Activated B cell treated with CpG ODN at 0.5 μM for 24 hours (primary cell): ENCODE data around the gene RFLNA. TPM values are rescaled to one million over a fixed set of nuclear protein-coding genes. Genes with fewer than 3 reads are reported as not detected.

Experiments used
- ATAC-seq: fragments of 200-7000 bp; cut with Tn5 transposase; one replicate; pipeline ENCODE4 v1.10.0; 2021; ENCODE audit warnings: low read depth, mild to moderate bottlenecking, moderate library complexity
- CTCF ChIA-PET: fragments of 350-600 bp; sonication (Branson Sonifier 250); formaldehyde crosslinking; loops from one replicate; lab custom pipeline; 2021; ENCODE audit warnings: antibody characterized with exemption; lab: Charles Lee
- POLR2A ChIA-PET: fragments of 350-600 bp; sonication (Branson Sonifier 250); formaldehyde crosslinking; loops from one replicate; lab custom pipeline; 2021; ENCODE audit warnings: antibody characterized with exemption; lab: Charles Lee
- DNase-seq: peaks from one replicate; pipeline ENCODE4 v3.0.0; 2022
- H3K27ac Mint-ChIP-seq: one replicate; pipeline ENCODE4 v1.8.0; 2020; ENCODE audit warnings: mixed read lengths
- H3K27me3 Mint-ChIP-seq: one replicate; pipeline ENCODE4 v1.8.0; 2021; ENCODE audit warnings: mixed read lengths
- H3K36me3 Mint-ChIP-seq: one replicate; pipeline ENCODE4 v1.8.0; 2021; ENCODE audit warnings: low read depth, mixed read lengths
- H3K4me1 Mint-ChIP-seq: one replicate; pipeline ENCODE4 v1.8.0; 2021; ENCODE audit warnings: mixed read lengths
- H3K4me3 Mint-ChIP-seq: one replicate; pipeline ENCODE4 v1.8.0; 2020; ENCODE audit warnings: mild to moderate bottlenecking, mixed read lengths
- H3K9me3 Mint-ChIP-seq: one replicate; pipeline ENCODE4 v1.8.0; 2020; ENCODE audit warnings: mixed read lengths
- intact Hi-C: fragments of 100-400 bp; cut with micrococcal nuclease; formaldehyde crosslinking; loops from one replicate; pipeline ENCODE4 v1.15.1; 2024
- total RNA-seq: library from RNA; stranded (reverse); gene quantifications from 2 replicates; pipeline ENCODE4 v1.2.3, GENCODE V29; 2022
- TF ChIP-seq, protein P1 (sequence below): fragments of 200-600 bp; IDR thresholded peaks from one replicate; pipeline ENCODE4 v1.8.0; 2022; ENCODE audit warnings: antibody characterized with exemption, mild to moderate bottlenecking

The RFLNA gene
- total RNA-seq, 1 donor from 2014 or later = not detected

DNA sequence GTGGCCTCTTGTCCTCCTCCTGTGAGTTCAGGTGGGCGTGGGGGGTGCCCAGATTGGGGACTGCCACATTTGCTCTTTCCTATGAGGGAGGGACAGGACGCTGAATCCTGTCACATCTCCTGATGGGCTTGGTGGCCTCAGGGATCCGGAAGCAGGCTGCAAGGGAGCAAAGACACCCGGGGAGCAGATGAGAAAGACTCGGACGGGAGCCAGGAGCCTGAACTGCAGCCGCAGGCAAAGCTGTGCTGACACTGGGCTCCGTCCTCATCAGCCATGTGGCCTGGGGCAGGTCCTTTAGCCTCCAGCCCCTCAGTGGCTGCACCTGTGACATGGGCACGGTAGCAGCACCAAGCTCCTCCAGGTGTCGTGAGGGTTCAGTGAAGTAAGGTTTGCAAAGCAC lies 40.8 kb upstream of the RFLNA start:
- Mint-ChIP-seq H3K9me3 (no peaks in the 10 kb centered on the region), H3K4me1 (no peaks in the 10 kb centered on the region), H3K36me3 (no peaks in the 10 kb centered on the region), H3K4me3 (no peak overlapping the region), H3K27me3 (peaks cover 18% of the 10 kb centered on the region), H3K27ac (no peak overlapping the region)
- ChIA-PET CTCF (no interaction called here), POLR2A (no interaction called here)
- no peak for DNase-seq
- intact Hi-C loops = loop anchor here (1.0 kb wide), 1 partner anchor 21 kb away; no protein-coding TSS in a partner anchor
- TF ChIP-seq, protein P1, sequence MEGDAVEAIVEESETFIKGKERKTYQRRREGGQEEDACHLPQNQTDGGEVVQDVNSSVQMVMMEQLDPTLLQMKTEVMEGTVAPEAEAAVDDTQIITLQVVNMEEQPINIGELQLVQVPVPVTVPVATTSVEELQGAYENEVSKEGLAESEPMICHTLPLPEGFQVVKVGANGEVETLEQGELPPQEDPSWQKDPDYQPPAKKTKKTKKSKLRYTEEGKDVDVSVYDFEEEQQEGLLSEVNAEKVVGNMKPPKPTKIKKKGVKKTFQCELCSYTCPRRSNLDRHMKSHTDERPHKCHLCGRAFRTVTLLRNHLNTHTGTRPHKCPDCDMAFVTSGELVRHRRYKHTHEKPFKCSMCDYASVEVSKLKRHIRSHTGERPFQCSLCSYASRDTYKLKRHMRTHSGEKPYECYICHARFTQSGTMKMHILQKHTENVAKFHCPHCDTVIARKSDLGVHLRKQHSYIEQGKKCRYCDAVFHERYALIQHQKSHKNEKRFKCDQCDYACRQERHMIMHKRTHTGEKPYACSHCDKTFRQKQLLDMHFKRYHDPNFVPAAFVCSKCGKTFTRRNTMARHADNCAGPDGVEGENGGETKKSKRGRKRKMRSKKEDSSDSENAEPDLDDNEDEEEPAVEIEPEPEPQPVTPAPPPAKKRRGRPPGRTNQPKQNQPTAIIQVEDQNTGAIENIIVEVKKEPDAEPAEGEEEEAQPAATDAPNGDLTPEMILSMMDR = no peak
- no peak for ATAC-seq

DNA sequence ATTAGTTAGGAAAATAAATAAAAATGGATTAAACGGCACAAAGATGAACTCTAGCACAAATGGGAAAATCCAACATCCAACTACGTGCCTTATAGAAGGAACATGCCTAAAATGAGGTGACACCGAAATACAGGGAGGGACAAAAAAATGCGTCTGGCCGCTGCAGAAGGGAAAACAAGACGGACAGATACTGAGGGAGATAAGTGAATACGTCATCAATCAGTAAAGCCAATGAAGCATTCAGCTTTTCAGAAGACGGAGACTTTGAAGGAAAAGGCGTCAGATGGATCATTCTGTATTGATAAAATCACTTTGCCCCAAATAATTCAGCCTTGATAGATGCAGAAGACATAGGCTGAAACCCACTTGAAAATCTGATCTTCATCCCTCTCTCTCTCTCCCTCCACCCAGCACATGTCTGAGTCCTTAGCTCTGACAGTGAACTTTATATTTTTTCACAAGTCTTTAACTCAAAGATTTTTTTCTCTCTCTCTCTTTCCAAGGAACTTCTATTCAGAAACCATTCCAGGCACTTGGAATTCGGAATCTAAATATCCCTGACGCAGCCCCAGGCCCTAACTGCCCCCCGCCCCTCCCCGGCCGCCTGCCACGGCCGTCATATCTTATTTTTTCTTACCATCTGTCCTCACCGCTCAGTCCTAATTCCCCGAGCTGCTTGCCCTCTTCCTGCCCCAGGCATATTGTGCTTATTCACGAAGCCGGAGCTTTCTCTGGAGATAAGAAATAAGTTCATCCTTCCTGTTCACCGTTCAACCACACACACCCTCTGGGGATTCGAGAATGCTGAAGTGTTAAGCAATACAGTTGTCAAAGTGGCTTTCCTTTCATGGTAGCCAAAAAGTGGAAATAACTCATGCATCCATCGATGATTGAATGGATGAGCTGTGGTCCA lies 35.5 kb upstream of the RFLNA start:
- Mint-ChIP-seq H3K27me3 (peaks cover 28% of the 10 kb centered on the region), H3K9me3 (no peaks in the 10 kb centered on the region), H3K27ac (no peak overlapping the region), H3K4me1 (peaks cover 2% of the 10 kb centered on the region), H3K4me3 (no peak overlapping the region), H3K36me3 (no peaks in the 10 kb centered on the region)
- ATAC-seq = no peak
- DNase-seq = no peak
- TF ChIP-seq, protein P1 = no peak
- intact Hi-C loops = no loop called here
- ChIA-PET POLR2A (no interaction called here), CTCF (no interaction called here)

DNA sequence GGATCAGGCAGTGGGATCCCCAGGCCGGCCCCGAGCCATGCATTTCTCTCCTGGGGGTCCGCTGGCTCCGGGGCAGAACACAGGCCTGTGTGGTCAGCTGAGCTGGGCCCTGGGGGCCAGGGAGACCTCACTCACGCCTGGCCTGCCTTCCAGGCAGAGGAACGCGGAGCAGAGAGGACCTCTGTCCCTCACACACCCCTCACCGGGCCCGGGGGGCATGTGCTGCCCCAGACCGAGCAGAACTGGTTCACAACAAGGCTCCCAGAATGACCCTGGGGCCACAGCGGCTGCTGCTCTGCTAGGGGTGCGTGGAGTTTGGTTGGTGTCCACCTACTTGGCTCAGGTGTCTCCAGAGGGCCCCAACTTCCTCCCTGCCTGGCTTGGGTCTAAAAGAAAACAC lies 33.0 kb upstream of the RFLNA start:
- H3K4me1 Mint-ChIP-seq = peaks cover 2% of the 10 kb centered on the region
- ATAC-seq = no peak
- H3K36me3 Mint-ChIP-seq = no peaks in the 10 kb centered on the region
- H3K27ac Mint-ChIP-seq = no peak overlapping the region
- no peak overlapping the region for H3K4me3 Mint-ChIP-seq
- H3K27me3 Mint-ChIP-seq = peaks cover 30% of the 10 kb centered on the region
- CTCF ChIA-PET = no interaction called here
- intact Hi-C loops = no loop called here
- no peaks in the 10 kb centered on the region for H3K9me3 Mint-ChIP-seq
- TF ChIP-seq, protein P1 = no peak
- DNase-seq = no peak
- POLR2A ChIA-PET = no interaction called here

DNA sequence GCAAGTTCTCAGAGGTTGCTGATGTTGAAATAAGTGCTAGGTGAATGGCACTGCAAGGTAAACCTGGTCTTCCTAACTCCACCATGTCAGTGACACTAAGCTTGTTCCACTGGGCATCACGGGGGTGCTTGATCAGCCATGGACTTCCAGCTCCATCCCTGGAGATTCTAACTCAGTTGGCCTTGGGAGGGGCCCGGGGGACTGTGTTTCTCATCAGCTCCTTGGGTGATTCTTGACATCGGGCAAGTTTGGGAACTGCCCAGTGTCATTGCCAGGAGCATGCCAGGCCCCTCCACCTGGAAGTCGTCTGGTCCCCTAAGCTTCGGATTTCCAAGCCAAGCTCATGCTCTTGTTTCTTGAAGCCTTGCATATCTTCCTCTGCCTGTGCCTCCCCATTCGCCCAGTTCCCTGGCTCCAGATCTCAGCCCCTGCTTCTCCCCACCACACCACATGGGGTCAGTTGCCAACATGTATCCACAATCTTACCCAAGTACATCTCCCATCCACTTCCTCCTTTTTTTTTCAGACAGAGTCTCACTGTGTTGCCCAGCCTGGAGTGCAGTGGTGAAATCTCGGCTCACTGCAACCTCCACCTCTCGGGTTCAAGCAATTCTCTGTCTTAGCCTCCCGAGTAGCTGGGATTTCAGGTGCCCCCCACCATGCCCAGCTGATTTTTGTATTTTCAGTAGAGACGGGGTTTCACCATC lies 30.7 kb upstream of the RFLNA start:
- CTCF ChIA-PET = no interaction called here
- Mint-ChIP-seq H3K9me3 (no peaks in the 10 kb centered on the region), H3K4me1 (peaks cover 2% of the 10 kb centered on the region), H3K36me3 (no peaks in the 10 kb centered on the region), H3K27ac (no peak overlapping the region), H3K4me3 (no peak overlapping the region), H3K27me3 (peaks cover 24% of the 10 kb centered on the region)
- TF ChIP-seq, protein P1 = no peak
- intact Hi-C loops = no loop called here
- no peak for ATAC-seq
- POLR2A ChIA-PET = no interaction called here
- DNase-seq = no peak

DNA sequence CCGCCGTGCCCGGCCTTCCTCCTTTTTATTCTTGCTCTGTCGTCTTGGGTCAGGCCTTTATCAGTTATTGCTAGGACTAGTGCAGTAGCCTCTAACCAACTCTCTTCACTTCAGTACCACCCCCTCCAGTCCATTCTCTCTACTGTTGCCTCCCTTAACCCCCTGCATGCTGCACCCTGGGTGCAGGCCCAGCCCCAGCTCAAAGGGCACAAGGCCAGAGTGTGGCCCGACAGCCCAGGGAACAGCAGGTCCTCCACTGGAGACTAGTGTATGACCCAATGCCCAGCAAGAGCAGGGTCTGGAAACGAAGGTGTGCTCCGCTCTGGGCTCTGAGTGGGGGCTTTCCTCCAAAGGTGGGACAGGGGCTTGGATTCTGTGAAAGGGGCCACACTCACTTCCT lies 30.0 kb upstream of the RFLNA start:
- POLR2A ChIA-PET = no interaction called here
- no peak overlapping the region for H3K4me3 Mint-ChIP-seq

More for the DNA sequence above, 30.0 kb upstream of the RFLNA start:
- no peak for ATAC-seq
- H3K27me3 Mint-ChIP-seq = peaks cover 22% of the 10 kb centered on the region
- CTCF ChIA-PET = no interaction called here
- H3K9me3 Mint-ChIP-seq = no peaks in the 10 kb centered on the region
- no peaks in the 10 kb centered on the region for H3K4me1 Mint-ChIP-seq
- intact Hi-C loops = no loop called here
- no peak for DNase-seq
- TF ChIP-seq, protein P1 = no peak
- no peaks in the 10 kb centered on the region for H3K36me3 Mint-ChIP-seq
- no peak overlapping the region for H3K27ac Mint-ChIP-seq
